ENCODE data around the gene CDK5RAP1.

DNA sequence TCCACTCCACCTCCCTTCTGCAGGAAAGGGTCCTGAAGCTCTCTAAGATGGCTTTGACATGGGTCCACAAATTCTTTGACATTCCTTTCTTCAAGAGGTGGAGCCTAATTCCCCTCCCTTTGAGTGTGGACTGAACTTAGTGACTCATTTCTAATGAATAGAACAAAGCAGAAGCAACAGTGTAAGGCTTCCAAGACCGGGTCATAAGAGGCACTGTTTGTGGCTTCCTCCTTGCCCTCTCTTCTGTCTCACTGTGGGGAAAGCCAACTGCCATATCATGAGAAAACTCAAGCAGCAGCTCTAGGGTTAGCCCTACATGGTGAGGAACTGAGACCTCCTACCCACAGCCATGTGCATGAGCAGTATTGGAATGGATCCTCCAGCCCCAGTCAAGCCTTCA is 5.9 kb upstream of the CDK5RAP1 start:
- TF ChIP-seq CTCF (IDR thresholded peaks at IDR 0.05) (no peak), POLR2A (IDR thresholded peaks at IDR 0.05) (no peak)
